Prostate gland (tissue), 2 donors: ENCODE data around the gene ADARB1.

Source experiments
- POLR2A ChIP-seq: fragments of 450-650 bp; IDR thresholded peaks from one replicate; pipeline ENCODE4 v1.6.1; 2016; ENCODE audit warnings: antibody characterized with exemption, mild to moderate bottlenecking
- TF ChIP-seq, protein P1 (sequence below), 4 experiments: fragments of 200-600 bp in 2 of 4; fragments of 450-650 bp in 2 of 4; sonication (generic) in 2 of 4; IDR thresholded peaks; 1 replicate in 3 of 4; 2 replicates in 1 of 4; pipeline ENCODE4 v1.5.1; 2016 to 2019; ENCODE audit warnings: antibody characterized with exemption in 4 of 4, mild to moderate bottlenecking in 2 of 4, moderate library complexity in 2 of 4

DNA sequence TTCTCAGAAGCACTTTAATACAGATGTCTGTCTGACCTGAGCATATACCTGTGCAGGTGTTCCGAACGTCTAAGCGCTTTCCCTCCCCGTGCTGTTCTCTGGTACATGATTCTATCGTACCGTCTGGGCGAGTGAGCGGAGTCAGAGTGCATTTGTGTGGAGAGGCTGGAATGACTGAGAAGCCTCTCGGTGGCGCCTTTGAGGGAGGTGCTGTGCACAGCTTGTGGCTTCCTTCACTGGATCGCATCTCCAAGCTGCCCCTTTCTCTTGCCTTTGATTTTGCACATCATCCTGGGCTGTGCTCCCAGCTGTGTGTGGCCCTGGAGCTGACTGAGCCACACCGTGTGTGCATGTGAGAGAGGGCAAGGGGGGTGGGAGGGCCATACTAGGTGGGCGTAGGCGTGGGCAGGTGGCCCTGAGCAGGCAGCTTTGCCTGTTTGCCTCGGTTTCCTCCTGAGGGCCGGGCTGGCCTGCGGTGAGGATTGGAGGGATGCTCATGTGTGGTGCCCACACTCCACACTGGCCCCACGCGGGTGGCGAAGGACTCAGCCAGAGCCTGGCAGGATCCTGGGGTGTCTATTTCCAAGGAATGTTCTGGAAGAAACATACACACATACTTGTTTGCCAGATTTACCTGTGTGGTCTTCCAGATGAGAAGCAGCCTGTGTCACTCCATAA lies 105.3 kb downstream of the ADARB1 start:
- TF ChIP-seq, protein P1, sequence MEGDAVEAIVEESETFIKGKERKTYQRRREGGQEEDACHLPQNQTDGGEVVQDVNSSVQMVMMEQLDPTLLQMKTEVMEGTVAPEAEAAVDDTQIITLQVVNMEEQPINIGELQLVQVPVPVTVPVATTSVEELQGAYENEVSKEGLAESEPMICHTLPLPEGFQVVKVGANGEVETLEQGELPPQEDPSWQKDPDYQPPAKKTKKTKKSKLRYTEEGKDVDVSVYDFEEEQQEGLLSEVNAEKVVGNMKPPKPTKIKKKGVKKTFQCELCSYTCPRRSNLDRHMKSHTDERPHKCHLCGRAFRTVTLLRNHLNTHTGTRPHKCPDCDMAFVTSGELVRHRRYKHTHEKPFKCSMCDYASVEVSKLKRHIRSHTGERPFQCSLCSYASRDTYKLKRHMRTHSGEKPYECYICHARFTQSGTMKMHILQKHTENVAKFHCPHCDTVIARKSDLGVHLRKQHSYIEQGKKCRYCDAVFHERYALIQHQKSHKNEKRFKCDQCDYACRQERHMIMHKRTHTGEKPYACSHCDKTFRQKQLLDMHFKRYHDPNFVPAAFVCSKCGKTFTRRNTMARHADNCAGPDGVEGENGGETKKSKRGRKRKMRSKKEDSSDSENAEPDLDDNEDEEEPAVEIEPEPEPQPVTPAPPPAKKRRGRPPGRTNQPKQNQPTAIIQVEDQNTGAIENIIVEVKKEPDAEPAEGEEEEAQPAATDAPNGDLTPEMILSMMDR (IDR thresholded peaks at IDR 0.05) = no peak
- no peak for TF ChIP-seq POLR2A
